HepG2 (cell line): ENCODE data around the gene CEBPE. TPM values are rescaled to one million over a fixed set of nuclear protein-coding genes. Genes with fewer than 3 reads are reported as not detected.

Experiments used
- CBFB ChIP-seq: sonication (generic); formaldehyde crosslinking; IDR thresholded peaks from 2 replicates; pipeline ENCODE4 v1.4.0; 2020; ENCODE audit warnings: missing genetic modification reagents
- CENPT ChIP-seq: sonication (generic); formaldehyde crosslinking; IDR thresholded peaks from 2 replicates; pipeline ENCODE4 v1.8.0; 2022; ENCODE audit warnings: low read depth, mild to moderate bottlenecking, moderate library complexity, missing genetic modification reagents
- CENPX ChIP-seq: sonication (generic); formaldehyde crosslinking; IDR thresholded peaks from 2 replicates; pipeline ENCODE4 v1.9.0; 2021; ENCODE audit warnings: mild to moderate bottlenecking, missing genetic modification reagents, moderate library complexity
- DNMT3B ChIP-seq: conservative IDR thresholded peaks from 2 replicates; pipeline ENCODE4 v1.6.1; 2016; ENCODE audit warnings: missing biosample characterization, control low read depth
- DR1 ChIP-seq: sonication (generic); formaldehyde crosslinking; IDR thresholded peaks from 2 replicates; pipeline ENCODE4 v1.8.0; 2021; ENCODE audit warnings: mild to moderate bottlenecking, missing genetic modification reagents, inconsistent platforms
- FOSL1 ChIP-seq: sonication (generic); formaldehyde crosslinking; IDR thresholded peaks from 2 replicates; pipeline ENCODE4 v1.9.0; 2021; ENCODE audit warnings: missing genetic modification reagents, borderline replicate concordance
- HES4 ChIP-seq: sonication (generic); formaldehyde crosslinking; IDR thresholded peaks from 2 replicates; pipeline ENCODE4 v1.9.0; 2021; ENCODE audit warnings: mild to moderate bottlenecking, missing genetic modification reagents, borderline replicate concordance
- HNF4A ChIP-seq: sonication (generic); formaldehyde crosslinking; IDR thresholded peaks from 2 replicates; pipeline ENCODE4 v1.4.0; 2020; ENCODE audit warnings: missing genetic modification reagents
- HNRNPK ChIP-seq: fragments of 200-400 bp; formaldehyde crosslinking; IDR thresholded peaks from 2 replicates; pipeline ENCODE4 v1.6.1; 2018; ENCODE audit warnings: low read length, low read depth, moderate library complexity, mild to moderate bottlenecking; ENCODE audit not compliant: poor library complexity, severe bottlenecking
- HOXA5 ChIP-seq: sonication (generic); formaldehyde crosslinking; IDR thresholded peaks from 2 replicates; pipeline ENCODE4 v1.4.0; 2020; ENCODE audit warnings: missing genetic modification reagents
- MEIS1 ChIP-seq: sonication (generic); formaldehyde crosslinking; IDR thresholded peaks from 2 replicates; pipeline ENCODE4 v1.9.0; 2021; ENCODE audit warnings: mild to moderate bottlenecking, missing genetic modification reagents, moderate library complexity, borderline replicate concordance
- MTF1 ChIP-seq: sonication (generic); formaldehyde crosslinking; IDR thresholded peaks from 2 replicates; pipeline ENCODE4 v1.5.0; 2020; ENCODE audit warnings: missing genetic modification reagents
- NR3C1 ChIP-seq: sonication (generic); formaldehyde crosslinking; IDR thresholded peaks from 2 replicates; pipeline ENCODE4 v1.4.0; 2020; ENCODE audit warnings: missing genetic modification reagents
- SPEN ChIP-seq: sonication (generic); formaldehyde crosslinking; IDR thresholded peaks from 2 replicates; pipeline ENCODE4 v1.5.1; 2020; ENCODE audit warnings: low read depth, mild to moderate bottlenecking, missing genetic modification reagents
- ZBTB1 ChIP-seq: sonication (generic); formaldehyde crosslinking; IDR thresholded peaks from 2 replicates; pipeline ENCODE4 v1.4.0; 2020; ENCODE audit warnings: missing genetic modification reagents, borderline replicate concordance
- ZBTB26 ChIP-seq: IDR thresholded peaks from 2 replicates; pipeline ENCODE4 v1.6.1; 2016; ENCODE audit warnings: missing compliant biosample characterization, missing genetic modification reagents, borderline replicate concordance
- ZBTB43 ChIP-seq: sonication (generic); formaldehyde crosslinking; conservative IDR thresholded peaks from 2 replicates; pipeline ENCODE4 v1.4.0; 2020; ENCODE audit warnings: missing genetic modification reagents
- ZBTB7A ChIP-seq: sonication (generic); formaldehyde crosslinking; IDR thresholded peaks from 2 replicates; pipeline ENCODE4 v1.8.0; 2022; ENCODE audit warnings: mild to moderate bottlenecking, missing genetic modification reagents
- ZNF335 ChIP-seq: sonication (generic); formaldehyde crosslinking; IDR thresholded peaks from 2 replicates; pipeline ENCODE4 v1.4.0; 2020; ENCODE audit warnings: missing genetic modification reagents
- ZNF501 ChIP-seq: sonication (generic); formaldehyde crosslinking; IDR thresholded peaks from 2 replicates; pipeline ENCODE4 v1.5.1; 2020; ENCODE audit warnings: mild to moderate bottlenecking, moderate library complexity, missing genetic modification reagents
- ZNF619 ChIP-seq: sonication (generic); formaldehyde crosslinking; IDR thresholded peaks from 2 replicates; pipeline ENCODE4 v1.4.0; 2020; ENCODE audit warnings: mild to moderate bottlenecking, missing genetic modification reagents
- ZNF772 ChIP-seq: sonication (generic); formaldehyde crosslinking; IDR thresholded peaks from 2 replicates; pipeline ENCODE4 v1.5.0; 2020; ENCODE audit warnings: mild to moderate bottlenecking, missing genetic modification reagents
- polyA plus RNA-seq, 8 experiments: library from polyadenylated mRNA; depleted of rRNA in 3 of 8; stranded (reverse) in 7 of 8; unstranded in 1 of 8; fragments of >200 nt; fragmentation: Illumina TruSeq in 4 of 8; extraction: Trizol in 4 of 8; gene quantifications; 2 replicates each; pipeline versions ENCODE4 v1.2.1 to v1.2.3, GENCODE V29; 2011 to 2016; ENCODE audit warnings: low read depth in 4 of 8, missing spikeins in 1 of 8, mixed read lengths in 1 of 8; ENCODE audit not compliant: insufficient read depth in 1 of 8
- total RNA-seq, 5 experiments: library from RNA; depleted of rRNA; stranded (reverse); fragments of >200 nt; fragmentation: Illumina TruSeq; extraction: Trizol; gene quantifications; 2 replicates each; pipeline ENCODE4 v1.2.3, GENCODE V29; 2016; ENCODE audit warnings: low read depth in 1 of 5
- TF ChIP-seq, protein P1 (sequence below): sonication (generic); formaldehyde crosslinking; IDR thresholded peaks from 2 replicates; pipeline ENCODE4 v1.5.1; 2020; ENCODE audit warnings: mild to moderate bottlenecking, missing genetic modification reagents, borderline replicate concordance

Gene CEBPE
- total and polyA plus RNA-seq, 2 of the 13 experiments (the other 11 are each of a cell fraction or from before 2014, with no cell fraction given) = 0.09 to 0.11 TPM

DNA sequence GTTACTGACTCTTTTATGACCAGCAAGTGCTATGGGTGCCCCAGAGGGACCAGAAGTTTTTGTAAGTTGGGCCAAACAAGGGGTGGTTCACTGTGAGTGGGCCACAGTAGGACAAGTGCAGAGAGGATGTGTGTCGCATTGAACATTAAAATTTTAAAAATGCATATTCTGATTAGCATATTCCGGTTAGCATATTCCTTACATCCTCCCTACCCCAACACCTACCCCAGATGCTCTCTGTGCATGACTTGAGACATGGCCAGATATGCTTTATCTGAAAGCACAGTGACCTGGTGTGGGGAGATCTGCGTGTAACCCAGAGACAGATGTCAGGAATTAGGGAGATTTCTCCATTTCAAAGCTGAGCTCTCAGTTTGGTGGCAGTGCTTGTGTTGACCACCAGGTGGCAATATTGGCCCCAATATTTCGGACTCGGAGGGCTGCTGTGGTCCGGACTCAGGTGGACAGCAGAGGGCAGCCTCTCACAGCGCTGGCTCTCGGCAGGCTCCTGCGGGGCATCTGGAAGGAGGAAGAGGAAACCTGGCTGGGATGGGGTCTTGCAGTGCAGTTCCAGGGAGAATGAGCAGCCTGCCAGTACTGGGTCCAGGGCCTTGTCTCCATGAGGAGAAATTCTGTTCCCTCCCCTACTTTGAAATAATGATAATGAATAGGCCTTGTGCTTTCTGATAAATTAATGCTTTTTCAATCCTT lies 1.6 kb upstream of the CEBPE start (continued):
- TF ChIP-seq, protein P1, sequence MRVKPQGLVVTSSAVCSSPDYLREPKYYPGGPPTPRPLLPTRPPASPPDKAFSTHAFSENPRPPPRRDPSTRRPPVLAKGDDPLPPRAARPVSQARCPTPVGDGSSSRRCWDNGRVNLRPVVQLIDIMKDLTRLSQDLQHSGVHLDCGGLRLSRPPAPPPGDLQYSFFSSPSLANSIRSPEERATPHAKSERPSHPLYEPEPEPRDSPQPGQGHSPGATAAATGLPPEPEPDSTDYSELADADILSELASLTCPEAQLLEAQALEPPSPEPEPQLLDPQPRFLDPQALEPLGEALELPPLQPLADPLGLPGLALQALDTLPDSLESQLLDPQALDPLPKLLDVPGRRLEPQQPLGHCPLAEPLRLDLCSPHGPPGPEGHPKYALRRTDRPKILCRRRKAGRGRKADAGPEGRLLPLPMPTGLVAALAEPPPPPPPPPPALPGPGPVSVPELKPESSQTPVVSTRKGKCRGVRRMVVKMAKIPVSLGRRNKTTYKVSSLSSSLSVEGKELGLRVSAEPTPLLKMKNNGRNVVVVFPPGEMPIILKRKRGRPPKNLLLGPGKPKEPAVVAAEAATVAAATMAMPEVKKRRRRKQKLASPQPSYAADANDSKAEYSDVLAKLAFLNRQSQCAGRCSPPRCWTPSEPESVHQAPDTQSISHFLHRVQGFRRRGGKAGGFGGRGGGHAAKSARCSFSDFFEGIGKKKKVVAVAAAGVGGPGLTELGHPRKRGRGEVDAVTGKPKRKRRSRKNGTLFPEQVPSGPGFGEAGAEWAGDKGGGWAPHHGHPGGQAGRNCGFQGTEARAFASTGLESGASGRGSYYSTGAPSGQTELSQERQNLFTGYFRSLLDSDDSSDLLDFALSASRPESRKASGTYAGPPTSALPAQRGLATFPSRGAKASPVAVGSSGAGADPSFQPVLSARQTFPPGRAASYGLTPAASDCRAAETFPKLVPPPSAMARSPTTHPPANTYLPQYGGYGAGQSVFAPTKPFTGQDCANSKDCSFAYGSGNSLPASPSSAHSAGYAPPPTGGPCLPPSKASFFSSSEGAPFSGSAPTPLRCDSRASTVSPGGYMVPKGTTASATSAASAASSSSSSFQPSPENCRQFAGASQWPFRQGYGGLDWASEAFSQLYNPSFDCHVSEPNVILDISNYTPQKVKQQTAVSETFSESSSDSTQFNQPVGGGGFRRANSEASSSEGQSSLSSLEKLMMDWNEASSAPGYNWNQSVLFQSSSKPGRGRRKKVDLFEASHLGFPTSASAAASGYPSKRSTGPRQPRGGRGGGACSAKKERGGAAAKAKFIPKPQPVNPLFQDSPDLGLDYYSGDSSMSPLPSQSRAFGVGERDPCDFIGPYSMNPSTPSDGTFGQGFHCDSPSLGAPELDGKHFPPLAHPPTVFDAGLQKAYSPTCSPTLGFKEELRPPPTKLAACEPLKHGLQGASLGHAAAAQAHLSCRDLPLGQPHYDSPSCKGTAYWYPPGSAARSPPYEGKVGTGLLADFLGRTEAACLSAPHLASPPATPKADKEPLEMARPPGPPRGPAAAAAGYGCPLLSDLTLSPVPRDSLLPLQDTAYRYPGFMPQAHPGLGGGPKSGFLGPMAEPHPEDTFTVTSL = no peak
- TF ChIP-seq HES4 (no peak), ZBTB26 (CRISPR knock-in tag) (peak; percentile 93), CBFB (CRISPR knock-in tag) (peak; percentile 92), SPEN (CRISPR knock-in tag) (peak; percentile 89), DR1 (no peak), ZNF772 (CRISPR knock-in tag) (peak; percentile 83), HNF4A (CRISPR knock-in tag) (no peak), HNRNPK (no peak), NR3C1 (CRISPR knock-in tag) (no peak), ZBTB1 (CRISPR knock-in tag) (no peak), CENPX (CRISPR knock-in tag) (no peak), ZBTB7A (no peak), ZBTB43 (CRISPR knock-in tag) (no peak), HOXA5 (peak; percentile 87; the same call in 1 of the 2 replicates), ZNF501 (peak; percentile 95), FOSL1 (no peak), DNMT3B (CRISPR knock-in tag) (peak; percentile 35; the same call in 1 of the 2 replicates), ZNF619 (CRISPR knock-in tag) (no peak), ZNF335 (CRISPR knock-in tag) (peak; percentile 78; the same call in 1 of the 2 replicates), MTF1 (no peak), CENPT (CRISPR knock-in tag) (no peak), MEIS1 (CRISPR knock-in tag) (no peak)
